ENCODE results near the gene HIBADH.

DNA sequence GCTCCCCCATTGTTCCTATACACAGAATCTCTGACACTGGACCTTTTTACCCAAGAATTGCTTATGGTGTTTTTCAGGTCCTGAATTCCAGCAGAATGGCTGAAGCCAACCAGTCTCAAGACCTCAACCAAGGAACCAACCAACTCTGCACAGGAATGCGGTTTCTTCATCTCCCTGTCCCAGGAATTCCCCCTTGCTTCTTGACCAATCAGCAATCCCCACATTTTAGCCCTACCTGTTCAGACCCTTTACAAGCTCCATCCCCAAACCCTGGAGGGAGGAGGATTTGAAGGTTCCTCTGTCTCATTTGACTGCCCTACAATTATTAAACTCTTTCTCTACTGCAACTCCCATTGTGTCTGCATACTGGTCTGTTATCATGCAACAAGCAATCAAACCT lies 35.5 kb downstream of the HIBADH start:
- TF ChIP-seq, protein P1, sequence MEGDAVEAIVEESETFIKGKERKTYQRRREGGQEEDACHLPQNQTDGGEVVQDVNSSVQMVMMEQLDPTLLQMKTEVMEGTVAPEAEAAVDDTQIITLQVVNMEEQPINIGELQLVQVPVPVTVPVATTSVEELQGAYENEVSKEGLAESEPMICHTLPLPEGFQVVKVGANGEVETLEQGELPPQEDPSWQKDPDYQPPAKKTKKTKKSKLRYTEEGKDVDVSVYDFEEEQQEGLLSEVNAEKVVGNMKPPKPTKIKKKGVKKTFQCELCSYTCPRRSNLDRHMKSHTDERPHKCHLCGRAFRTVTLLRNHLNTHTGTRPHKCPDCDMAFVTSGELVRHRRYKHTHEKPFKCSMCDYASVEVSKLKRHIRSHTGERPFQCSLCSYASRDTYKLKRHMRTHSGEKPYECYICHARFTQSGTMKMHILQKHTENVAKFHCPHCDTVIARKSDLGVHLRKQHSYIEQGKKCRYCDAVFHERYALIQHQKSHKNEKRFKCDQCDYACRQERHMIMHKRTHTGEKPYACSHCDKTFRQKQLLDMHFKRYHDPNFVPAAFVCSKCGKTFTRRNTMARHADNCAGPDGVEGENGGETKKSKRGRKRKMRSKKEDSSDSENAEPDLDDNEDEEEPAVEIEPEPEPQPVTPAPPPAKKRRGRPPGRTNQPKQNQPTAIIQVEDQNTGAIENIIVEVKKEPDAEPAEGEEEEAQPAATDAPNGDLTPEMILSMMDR (conservative IDR thresholded peaks at IDR 0.05; ENCODE audit: low read length) = no peak
- TF ChIP-seq EZH2phosphoT487 (IDR thresholded peaks at IDR 0.05; ENCODE audit: borderline replicate concordance) = no peak

All from Loucy (cell line).